ENCODE data around the gene LINGO1. TPM values are rescaled to one million over a fixed set of nuclear protein-coding genes. Genes with fewer than 3 reads are reported as not detected.
A peak's percentile ranks its signal among the peaks of the same experiment; 100 is the strongest.

The LINGO1 gene
- total RNA-seq, 1 donor from 2014 or later = 4.5 TPM

- H3K9me3 Mint-ChIP-seq (ENCODE audit: unreplicated experiment) = peaks cover under 1% of the 10 kb centered on the region
- H4K20me1 ChIP-seq (ENCODE audit: insufficient read depth, low read length) = no peaks in the 10 kb centered on the region
- FAIRE-seq = no peak
These were observed 24.8 kb downstream of the LINGO1 start for GRCh38 chr15:77607894-77608261.

GRCh38 chr15:77607111-77607893 is 25.4 kb downstream of the LINGO1 start:
- Histone ChIP-seq H2AFZ (ENCODE audit: low read depth, low read length) (peak overlapping the region; percentile 76), H3K4me2 (ENCODE audit: low read length) (peak overlapping the region; percentile 17), H3K27me3 (ENCODE audit: insufficient read depth, low read length) (no peaks in the 10 kb centered on the region), H3K36me3 (ENCODE audit: insufficient read depth, low read length) (no peaks in the 10 kb centered on the region), H3K79me2 (ENCODE audit: insufficient read depth, low read length) (no peaks in the 10 kb centered on the region), H3K4me1 (ENCODE audit: insufficient read depth, low read length) (peaks cover 7% of the 10 kb centered on the region), H3K9me3 (ENCODE audit: insufficient read depth, low read depth, low read length) (no peaks in the 10 kb centered on the region), H4K20me1 (ENCODE audit: insufficient read depth, low read length) (no peaks in the 10 kb centered on the region), H3K4me3 (ENCODE audit: insufficient read depth, low read depth, low read length) (no peak overlapping the region), H3K9ac (ENCODE audit: low read length) (no peak overlapping the region), H3K27ac (ENCODE audit: low read depth, low read length) (no peak overlapping the region)
- H3K27me3 Mint-ChIP-seq (ENCODE audit: low read depth, unreplicated experiment) = peaks cover 23% of the 10 kb centered on the region
- FAIRE-seq = no peak
- peaks cover 18% of the 10 kb centered on the region for H3K4me1 Mint-ChIP-seq (ENCODE audit: low read depth, unreplicated experiment)
- no peak overlapping the region for H3K27ac Mint-ChIP-seq (ENCODE audit: unreplicated experiment)
- peaks cover 3% of the 10 kb centered on the region for H3K9me3 Mint-ChIP-seq (ENCODE audit: unreplicated experiment)
- no peak overlapping the region for H3K4me3 Mint-ChIP-seq (ENCODE audit: unreplicated experiment)
- no peak for DNase-seq (ENCODE audit: low read depth)
- TF ChIP-seq CTCF (IDR thresholded peaks at IDR 0.05; ENCODE audit: insufficient read depth, low read depth, low read length) (no peak), EZH2 (IDR thresholded peaks at IDR 0.05; ENCODE audit: insufficient read depth, low read length) (no peak)
- H3K36me3 Mint-ChIP-seq (ENCODE audit: low read depth, unreplicated experiment) = no peaks in the 10 kb centered on the region

More at GRCh38 chr15:77607894-77608261, 24.8 kb downstream of the LINGO1 start:
- Histone ChIP-seq H3K4me2 (ENCODE audit: low read length) (no peak overlapping the region), H2AFZ (ENCODE audit: low read depth, low read length) (peak overlapping the region; percentile 76), H3K9ac (ENCODE audit: low read length) (no peak overlapping the region), H3K4me1 (ENCODE audit: insufficient read depth, low read length) (peaks cover 7% of the 10 kb centered on the region), H3K79me2 (ENCODE audit: insufficient read depth, low read length) (no peaks in the 10 kb centered on the region), H3K9me3 (ENCODE audit: insufficient read depth, low read depth, low read length) (no peaks in the 10 kb centered on the region), H3K36me3 (ENCODE audit: insufficient read depth, low read length) (no peaks in the 10 kb centered on the region), H3K4me3 (ENCODE audit: insufficient read depth, low read depth, low read length) (no peak overlapping the region), H3K27ac (ENCODE audit: low read depth, low read length) (no peak overlapping the region), H3K27me3 (ENCODE audit: insufficient read depth, low read length) (no peaks in the 10 kb centered on the region)
- peaks cover 23% of the 10 kb centered on the region for H3K27me3 Mint-ChIP-seq (ENCODE audit: low read depth, unreplicated experiment)
- TF ChIP-seq EZH2 (IDR thresholded peaks at IDR 0.05; ENCODE audit: insufficient read depth, low read length) (no peak), CTCF (IDR thresholded peaks at IDR 0.05; ENCODE audit: insufficient read depth, low read depth, low read length) (no peak)
- H3K4me1 Mint-ChIP-seq (ENCODE audit: low read depth, unreplicated experiment) = peaks cover 15% of the 10 kb centered on the region
- no peaks in the 10 kb centered on the region for H3K36me3 Mint-ChIP-seq (ENCODE audit: low read depth, unreplicated experiment)
- no peak overlapping the region for H3K27ac Mint-ChIP-seq (ENCODE audit: unreplicated experiment)
- H3K4me3 Mint-ChIP-seq (ENCODE audit: unreplicated experiment) = no peak overlapping the region
- DNase-seq (ENCODE audit: low read depth) = no peak
